ENCODE data around the gene C19orf85.

GRCh38 chr19:55488986-55489710 lies 24.6 kb upstream of the C19orf85 start:
- TF ChIP-seq CTCF (conservative IDR thresholded peaks at IDR 0.05; ENCODE audit: low read depth, low read length) (no peak), EZH2 (IDR thresholded peaks at IDR 0.05; ENCODE audit: low read length, unreplicated experiment) (no peak)

Data from PC-3 (cell line).